Activated gamma-delta T cell (primary cell): ENCODE data around the gene KDM4D.
"Not testable (repeated sequence)": the region's sequence is repeated elsewhere in the genome, so short reads cannot be mapped to it uniquely, and the experiment has no call there.

ENCODE experiments used
- DNase-seq: peaks from one replicate; lab custom pipeline; 2025; lab: John Stamatoyannopoulos, UW

KDM4D gene

GRCh38 chr11:94958121-94958696 lies 15.3 kb upstream of the KDM4D start:
- no peak for DNase-seq

- no peak for DNase-seq
Observed at GRCh38 chr11:94959179-94959578, 14.3 kb upstream of the KDM4D start.

DNA sequence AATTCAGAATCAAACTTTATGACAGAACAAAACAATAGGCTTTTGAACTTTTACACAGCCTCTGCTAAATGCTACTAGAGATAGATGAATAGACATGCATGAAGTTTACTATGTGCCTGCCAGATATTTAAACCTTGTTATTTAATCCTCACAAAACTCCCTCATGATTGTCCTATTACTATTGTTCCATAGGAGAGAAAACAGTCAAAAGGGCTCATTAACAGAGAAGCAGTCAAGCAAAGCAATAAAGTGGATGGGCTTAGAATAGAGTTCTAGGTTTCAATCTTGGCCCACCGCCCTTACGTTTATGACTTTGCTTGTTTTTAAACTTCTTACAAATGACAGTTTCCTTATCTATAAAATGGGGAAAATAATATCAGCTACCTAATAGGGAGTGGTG lies 13.0 kb upstream of the KDM4D start:
- no peak for DNase-seq

DNA sequence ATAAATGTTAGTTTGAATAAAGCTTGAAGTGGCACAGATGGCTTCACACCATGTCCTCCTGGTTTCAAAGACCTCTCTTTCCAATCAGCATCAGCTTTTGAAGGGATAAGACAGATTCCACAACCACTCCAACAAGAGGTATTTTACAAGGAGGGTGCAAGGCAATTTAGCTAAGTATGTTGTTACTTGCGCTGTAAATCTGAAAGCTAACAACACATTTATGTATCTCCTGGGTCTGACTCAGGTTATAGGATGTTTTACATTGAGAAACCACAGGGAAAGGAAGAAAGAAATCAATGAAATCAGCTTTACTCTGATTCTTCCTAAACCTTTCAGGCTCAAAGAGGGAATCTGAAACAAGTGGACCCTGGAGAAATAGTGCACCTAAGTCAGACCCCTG lies 12.3 kb upstream of the KDM4D start:
- DNase-seq: no peak

GRCh38 chr11:94964934-94965333 lies 8.6 kb upstream of the KDM4D start:
- DNase-seq: no peak

- DNase-seq: no peak
Observed at GRCh38 chr11:94968334-94968958, 5.1 kb upstream of the KDM4D start.

DNA sequence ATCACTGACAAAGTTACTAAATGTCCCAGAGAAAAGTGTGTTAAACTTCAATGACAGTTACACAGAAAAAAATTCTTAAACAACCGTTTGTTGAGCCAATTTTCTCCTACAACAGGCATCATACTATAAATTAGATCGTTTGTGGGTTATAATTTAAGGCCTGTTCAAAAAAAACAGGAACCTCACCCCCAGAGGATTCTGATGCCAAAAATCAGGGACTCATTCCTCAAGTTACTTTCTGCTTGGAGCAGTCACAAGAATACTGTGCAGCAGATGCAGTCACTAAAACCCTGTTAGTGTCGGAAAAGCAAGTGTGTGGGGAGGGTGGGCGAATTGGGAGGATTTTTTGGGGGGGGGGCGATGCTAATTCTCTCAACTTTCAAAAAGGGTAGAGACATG lies 810 bp upstream of the KDM4D start:
- DNase-seq: no peak

- DNase-seq: no peak
Observed at GRCh38 chr11:94974178-94974577, 669 bp downstream of the KDM4D start.

DNA sequence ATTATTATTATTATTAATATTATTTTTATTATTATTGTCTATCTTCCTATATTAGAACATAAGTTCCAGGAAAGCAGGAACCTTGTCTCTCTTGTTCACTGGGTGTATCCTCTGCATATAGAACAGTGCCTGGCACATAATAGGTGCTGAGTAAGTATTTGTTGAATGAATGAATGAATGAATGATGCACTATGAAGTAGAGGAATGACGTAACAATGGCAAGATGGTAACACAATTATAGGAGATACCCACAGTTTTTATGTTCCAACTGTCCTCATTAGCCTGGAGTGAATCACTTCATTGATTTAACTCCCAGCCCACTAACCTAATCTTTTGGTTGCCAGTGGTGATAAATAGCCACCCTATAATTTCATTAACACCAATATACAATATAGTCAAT lies 2.1 kb downstream of the KDM4D start:
- no peak for DNase-seq

GRCh38 chr11:94987378-94987777 lies 13.9 kb downstream of the KDM4D start:
- DNase-seq: no peak

GRCh38 chr11:94988748-94989147 lies 15.2 kb downstream of the KDM4D start:
- DNase-seq: no peak

- DNase-seq: no peak
Observed at GRCh38 chr11:94993400-94993943, 20.0 kb downstream of the KDM4D start.

DNA sequence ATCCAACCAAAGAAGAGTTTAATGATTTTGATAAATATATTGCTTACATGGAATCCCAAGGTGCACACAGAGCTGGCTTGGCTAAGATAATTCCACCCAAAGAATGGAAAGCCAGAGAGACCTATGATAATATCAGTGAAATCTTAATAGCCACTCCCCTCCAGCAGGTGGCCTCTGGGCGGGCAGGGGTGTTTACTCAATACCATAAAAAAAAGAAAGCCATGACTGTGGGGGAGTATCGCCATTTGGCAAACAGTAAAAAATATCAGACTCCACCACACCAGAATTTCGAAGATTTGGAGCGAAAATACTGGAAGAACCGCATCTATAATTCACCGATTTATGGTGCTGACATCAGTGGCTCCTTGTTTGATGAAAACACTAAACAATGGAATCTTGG lies 23.9 kb downstream of the KDM4D start:
- DNase-seq: no peak

DNA sequence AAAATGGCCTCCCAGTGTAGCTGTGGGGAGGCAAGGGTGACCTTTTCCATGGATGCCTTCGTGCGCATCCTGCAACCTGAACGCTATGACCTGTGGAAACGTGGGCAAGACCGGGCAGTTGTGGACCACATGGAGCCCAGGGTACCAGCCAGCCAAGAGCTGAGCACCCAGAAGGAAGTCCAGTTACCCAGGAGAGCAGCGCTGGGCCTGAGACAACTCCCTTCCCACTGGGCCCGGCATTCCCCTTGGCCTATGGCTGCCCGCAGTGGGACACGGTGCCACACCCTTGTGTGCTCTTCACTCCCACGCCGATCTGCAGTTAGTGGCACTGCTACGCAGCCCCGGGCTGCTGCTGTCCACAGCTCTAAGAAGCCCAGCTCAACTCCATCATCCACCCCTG lies 24.8 kb downstream of the KDM4D start:
- no peak for DNase-seq

DNA sequence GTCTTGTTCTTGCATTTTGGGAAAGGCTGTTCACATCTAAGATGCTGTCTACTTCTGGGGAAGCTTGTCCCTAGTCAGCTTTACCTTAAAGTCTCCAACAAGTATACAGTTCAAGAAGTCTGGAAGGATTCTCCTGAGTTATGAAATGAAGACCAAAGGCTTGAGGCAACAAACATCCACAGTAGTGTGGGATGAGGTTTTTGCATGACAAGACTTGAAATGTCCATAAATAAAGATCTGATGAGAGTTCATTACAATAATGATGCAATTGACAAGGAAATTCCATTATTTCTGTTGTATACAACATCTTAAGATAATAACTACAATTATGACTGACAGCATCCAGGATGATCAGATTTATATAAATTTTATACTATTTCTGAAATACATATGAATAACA lies 30.2 kb downstream of the KDM4D start:
- no peak for DNase-seq

- DNase-seq: no peak
Observed at GRCh38 chr11:95005642-95006041, 32.1 kb downstream of the KDM4D start.

GRCh38 chr11:95011376-95011775 lies 37.9 kb downstream of the KDM4D start:
- no peak for DNase-seq

DNA sequence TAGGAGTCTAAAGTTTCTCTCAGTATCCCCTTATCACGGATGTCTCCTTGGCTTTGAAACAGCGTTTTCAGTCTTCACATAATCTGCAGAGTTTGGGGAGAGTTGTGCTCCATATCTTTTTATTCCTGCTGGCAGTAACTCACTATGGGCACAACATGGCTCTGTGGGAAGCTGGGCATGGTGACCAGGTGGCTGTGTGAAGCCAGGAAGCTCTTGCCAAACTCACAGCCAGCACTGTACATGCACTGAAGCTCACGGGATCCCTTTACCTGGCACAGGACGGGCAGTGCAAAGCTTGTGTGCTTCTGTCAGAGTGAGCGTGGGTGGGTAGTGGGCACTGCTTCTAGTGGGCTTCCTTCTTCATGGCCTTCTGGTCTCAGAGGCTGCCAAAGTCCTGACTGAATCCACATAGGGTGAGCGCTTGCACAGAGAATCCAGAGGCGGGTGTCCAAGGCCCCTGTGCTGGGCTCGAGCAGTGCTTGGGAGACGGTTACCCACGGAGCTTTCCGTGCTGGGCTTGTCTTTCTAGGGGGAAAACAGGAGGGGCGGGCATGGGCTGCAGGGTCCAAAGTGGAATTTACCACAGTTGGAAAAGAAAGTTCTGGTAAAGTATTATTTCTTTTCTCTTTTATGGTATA lies 40.8 kb downstream of the KDM4D start:
- DNase-seq: no peak

DNA sequence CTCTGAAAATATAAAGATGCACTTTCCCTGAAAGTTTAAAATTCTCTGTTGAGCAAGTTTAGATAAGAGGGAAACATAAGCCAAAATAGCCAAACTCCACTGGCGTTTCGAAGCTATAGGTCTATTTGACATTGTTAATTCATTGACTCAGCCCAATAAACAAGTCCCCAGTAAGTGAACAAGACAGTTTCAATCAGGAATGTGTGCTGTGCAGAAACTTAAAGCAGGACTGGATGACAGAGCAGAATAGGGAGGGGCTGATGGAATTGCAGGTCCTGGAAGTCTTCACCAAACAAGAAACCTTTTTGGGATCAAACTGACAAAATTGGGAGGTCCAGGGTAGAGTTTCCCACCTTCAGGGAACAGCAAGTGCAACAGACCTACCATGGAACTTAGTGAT lies 42.6 kb downstream of the KDM4D start:
- no peak for DNase-seq

DNA sequence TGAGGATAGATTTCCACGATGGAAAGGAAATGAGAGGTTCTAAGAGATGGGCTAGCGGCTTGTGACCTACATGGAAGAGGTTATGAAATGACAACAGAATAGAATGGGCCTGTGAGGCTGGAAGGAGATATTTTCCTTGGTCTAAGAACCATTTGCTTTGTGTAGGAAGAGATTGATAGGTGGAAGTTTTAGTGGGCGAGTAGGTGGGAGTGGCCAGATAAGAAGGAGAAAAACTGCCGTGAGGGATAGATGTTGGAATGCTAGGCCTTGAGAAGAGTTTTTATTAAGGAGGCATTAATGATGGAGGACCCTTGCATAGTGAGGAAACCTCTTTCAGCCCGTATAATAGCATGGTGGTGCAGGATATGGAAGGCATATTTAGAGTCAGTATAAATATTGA lies 48.0 kb downstream of the KDM4D start:
- not testable (repeated sequence) for DNase-seq

DNA sequence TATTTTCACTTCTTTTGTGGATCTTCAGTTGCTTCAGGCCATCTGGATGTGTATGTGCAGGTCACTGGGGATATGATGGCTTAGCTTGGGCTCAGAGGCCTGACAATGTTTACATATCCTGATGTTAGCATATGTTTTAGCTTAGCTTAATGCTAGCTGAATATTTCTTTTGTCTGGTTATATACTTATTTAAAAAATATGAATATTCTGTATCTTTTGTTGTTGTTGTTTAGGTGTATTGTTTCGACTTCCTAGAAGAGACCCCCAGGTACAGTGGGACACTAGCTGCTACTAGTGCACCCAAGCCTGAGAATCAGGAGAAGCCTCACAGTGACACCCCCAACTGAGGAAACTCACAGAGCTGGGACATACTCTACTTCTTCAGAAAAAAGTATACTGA lies 51.4 kb downstream of the KDM4D start, which contains the start of gene KDM4E:
KDM4E (plus strand) TSS at position 301 of the 400 bp plus-strand sequence. CDS start 300 bp downstream, outside the sequence.
- DNase-seq: no peak

DNA sequence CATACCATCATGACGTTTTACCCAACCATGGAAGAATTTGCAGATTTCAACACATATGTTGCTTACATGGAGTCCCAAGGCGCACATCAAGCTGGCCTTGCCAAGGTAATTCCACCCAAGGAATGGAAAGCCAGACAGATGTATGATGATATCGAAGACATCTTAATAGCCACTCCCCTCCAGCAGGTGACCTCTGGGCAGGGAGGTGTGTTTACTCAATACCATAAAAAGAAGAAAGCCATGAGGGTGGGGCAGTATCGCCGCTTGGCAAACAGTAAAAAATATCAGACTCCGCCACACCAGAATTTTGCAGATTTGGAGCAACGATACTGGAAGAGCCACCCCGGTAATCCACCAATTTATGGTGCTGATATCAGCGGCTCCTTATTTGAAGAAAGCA lies 52.1 kb downstream of the KDM4D start:
- not testable (repeated sequence) for DNase-seq

- no peak for DNase-seq
Observed at GRCh38 chr11:95028357-95028756, 54.8 kb downstream of the KDM4D start.
